ENCODE results near the gene DNAJB2.

DNA sequence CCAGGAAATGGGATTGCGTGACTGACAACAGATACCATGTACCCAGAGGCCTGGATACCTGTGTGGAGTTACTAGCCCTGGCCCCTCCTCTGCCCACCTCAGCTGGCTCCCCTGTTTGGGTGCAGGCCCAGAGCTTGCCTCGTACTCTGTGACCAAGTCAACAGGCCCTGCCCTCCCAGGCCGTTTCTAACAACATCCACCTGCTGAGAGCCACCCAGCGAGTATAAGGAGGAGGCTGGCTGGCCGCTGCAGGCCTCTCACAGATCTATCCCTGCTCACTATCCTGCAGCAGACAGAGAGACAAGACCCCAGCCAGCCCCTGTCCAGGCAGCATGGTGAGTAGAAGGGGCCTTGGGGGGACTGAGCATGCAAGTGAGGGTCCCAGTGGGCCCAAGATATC is 12.9 kb upstream of the DNAJB2 start:
- TF ChIP-seq, protein P1, sequence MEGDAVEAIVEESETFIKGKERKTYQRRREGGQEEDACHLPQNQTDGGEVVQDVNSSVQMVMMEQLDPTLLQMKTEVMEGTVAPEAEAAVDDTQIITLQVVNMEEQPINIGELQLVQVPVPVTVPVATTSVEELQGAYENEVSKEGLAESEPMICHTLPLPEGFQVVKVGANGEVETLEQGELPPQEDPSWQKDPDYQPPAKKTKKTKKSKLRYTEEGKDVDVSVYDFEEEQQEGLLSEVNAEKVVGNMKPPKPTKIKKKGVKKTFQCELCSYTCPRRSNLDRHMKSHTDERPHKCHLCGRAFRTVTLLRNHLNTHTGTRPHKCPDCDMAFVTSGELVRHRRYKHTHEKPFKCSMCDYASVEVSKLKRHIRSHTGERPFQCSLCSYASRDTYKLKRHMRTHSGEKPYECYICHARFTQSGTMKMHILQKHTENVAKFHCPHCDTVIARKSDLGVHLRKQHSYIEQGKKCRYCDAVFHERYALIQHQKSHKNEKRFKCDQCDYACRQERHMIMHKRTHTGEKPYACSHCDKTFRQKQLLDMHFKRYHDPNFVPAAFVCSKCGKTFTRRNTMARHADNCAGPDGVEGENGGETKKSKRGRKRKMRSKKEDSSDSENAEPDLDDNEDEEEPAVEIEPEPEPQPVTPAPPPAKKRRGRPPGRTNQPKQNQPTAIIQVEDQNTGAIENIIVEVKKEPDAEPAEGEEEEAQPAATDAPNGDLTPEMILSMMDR (IDR thresholded peaks at IDR 0.05 in 4 of 5, conservative IDR thresholded peaks at IDR 0.05 in 1 of 5) = no peak
- no peak for TF ChIP-seq POLR2A (IDR thresholded peaks at IDR 0.05)
